ENCODE measurements around the gene RBM12.

RBM12 gene

DNA sequence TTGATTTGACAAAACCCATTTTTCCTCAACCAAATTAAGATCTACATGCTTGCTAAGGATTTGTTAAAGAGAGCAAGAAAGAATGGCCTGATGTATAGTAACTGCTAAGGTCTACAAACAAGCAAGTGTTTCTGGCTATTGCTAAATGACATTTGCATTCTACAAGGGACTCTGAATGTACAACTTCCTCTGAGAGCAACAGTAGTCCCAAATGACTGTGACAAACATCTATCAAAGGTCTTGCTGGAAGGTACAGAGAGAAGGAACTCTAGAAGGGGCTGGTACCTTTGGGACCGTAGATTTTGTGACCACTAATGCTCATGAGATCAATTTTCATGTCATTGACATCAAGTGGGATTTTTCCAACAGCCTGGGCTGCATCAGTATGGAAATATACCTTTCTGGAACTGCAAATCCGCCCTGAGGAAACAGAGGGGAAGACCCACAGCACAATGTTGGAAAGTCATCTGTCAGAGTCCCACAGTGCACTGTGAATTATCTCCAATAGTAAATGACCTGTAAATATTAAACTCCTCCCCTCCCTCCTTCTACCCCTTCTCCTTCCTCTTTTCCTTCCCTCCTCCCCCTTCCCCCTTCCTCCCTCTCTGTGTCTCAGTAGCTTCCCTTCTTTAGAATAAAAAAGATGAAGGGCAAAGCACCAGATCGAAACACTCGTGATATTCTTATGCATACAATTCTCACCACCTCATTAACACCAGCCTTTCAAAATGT lies 15.9 kb upstream of the RBM12 start:
- TF ChIP-seq TCF12 (IDR thresholded peaks at IDR 0.05; ENCODE audit: low read depth), result no peak
- TF ChIP-seq CEBPB (IDR thresholded peaks at IDR 0.05), result no peak
- TF ChIP-seq NFIC (IDR thresholded peaks at IDR 0.05), result no peak
- TF ChIP-seq FOXM1 (IDR thresholded peaks at IDR 0.05; ENCODE audit: borderline replicate concordance, low read depth), result no peak
- TF ChIP-seq, protein P1, sequence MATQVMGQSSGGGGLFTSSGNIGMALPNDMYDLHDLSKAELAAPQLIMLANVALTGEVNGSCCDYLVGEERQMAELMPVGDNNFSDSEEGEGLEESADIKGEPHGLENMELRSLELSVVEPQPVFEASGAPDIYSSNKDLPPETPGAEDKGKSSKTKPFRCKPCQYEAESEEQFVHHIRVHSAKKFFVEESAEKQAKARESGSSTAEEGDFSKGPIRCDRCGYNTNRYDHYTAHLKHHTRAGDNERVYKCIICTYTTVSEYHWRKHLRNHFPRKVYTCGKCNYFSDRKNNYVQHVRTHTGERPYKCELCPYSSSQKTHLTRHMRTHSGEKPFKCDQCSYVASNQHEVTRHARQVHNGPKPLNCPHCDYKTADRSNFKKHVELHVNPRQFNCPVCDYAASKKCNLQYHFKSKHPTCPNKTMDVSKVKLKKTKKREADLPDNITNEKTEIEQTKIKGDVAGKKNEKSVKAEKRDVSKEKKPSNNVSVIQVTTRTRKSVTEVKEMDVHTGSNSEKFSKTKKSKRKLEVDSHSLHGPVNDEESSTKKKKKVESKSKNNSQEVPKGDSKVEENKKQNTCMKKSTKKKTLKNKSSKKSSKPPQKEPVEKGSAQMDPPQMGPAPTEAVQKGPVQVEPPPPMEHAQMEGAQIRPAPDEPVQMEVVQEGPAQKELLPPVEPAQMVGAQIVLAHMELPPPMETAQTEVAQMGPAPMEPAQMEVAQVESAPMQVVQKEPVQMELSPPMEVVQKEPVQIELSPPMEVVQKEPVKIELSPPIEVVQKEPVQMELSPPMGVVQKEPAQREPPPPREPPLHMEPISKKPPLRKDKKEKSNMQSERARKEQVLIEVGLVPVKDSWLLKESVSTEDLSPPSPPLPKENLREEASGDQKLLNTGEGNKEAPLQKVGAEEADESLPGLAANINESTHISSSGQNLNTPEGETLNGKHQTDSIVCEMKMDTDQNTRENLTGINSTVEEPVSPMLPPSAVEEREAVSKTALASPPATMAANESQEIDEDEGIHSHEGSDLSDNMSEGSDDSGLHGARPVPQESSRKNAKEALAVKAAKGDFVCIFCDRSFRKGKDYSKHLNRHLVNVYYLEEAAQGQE (IDR thresholded peaks at IDR 0.05; ENCODE audit: low read depth), result no peak
- TF ChIP-seq YY1 (IDR thresholded peaks at IDR 0.05; ENCODE audit: low read depth), result no peak
- no peak for TF ChIP-seq RAD21 (IDR thresholded peaks at IDR 0.05; ENCODE audit: low read depth)
- TF ChIP-seq, protein P2, sequence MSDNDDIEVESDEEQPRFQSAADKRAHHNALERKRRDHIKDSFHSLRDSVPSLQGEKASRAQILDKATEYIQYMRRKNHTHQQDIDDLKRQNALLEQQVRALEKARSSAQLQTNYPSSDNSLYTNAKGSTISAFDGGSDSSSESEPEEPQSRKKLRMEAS (IDR thresholded peaks at IDR 0.05), result no peak
- no peak for TF ChIP-seq TAF1 (IDR thresholded peaks at IDR 0.05; ENCODE audit: low read depth)
- no peak for TF ChIP-seq EP300 (IDR thresholded peaks at IDR 0.05; ENCODE audit: borderline replicate concordance)
- no peak for TF ChIP-seq ZBTB7A (IDR thresholded peaks at IDR 0.05; ENCODE audit: low read depth)
- no peak for TF ChIP-seq EGR1 (IDR thresholded peaks at IDR 0.05)
- no peak for TF ChIP-seq USF1 (IDR thresholded peaks at IDR 0.05)
- no peak for TF ChIP-seq CREB1 (IDR thresholded peaks at IDR 0.05; ENCODE audit: low read depth)
- TF ChIP-seq TEAD4 (IDR thresholded peaks at IDR 0.05), result no peak

DNA sequence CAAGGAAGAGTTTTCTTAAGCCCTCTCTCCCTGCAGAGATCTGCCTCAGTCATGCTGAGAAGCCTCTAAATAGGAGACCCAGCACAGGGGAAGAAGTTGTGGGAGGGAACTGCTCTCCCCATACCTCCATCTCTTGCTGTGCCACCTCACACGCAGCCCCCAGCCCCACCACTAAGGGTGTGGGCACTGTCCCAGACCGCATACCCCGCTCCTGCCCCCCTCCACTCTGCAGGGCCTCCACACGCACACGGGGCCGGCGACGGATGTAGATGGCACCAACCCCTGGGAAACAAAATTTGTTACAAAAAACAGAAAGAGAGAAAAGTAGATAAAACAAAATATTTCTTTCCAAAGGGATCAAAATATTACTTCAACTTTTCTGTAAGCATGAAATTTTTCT lies 10.2 kb upstream of the RBM12 start:
- TF ChIP-seq CEBPB (IDR thresholded peaks at IDR 0.05) (no peak), FOXM1 (IDR thresholded peaks at IDR 0.05; ENCODE audit: borderline replicate concordance, low read depth) (no peak), CREB1 (IDR thresholded peaks at IDR 0.05; ENCODE audit: low read depth) (no peak), YY1 (IDR thresholded peaks at IDR 0.05; ENCODE audit: low read depth) (no peak), TCF12 (IDR thresholded peaks at IDR 0.05; ENCODE audit: low read depth) (no peak), NFIC (IDR thresholded peaks at IDR 0.05) (no peak), RAD21 (IDR thresholded peaks at IDR 0.05; ENCODE audit: low read depth) (no peak), EGR1 (IDR thresholded peaks at IDR 0.05) (no peak), EP300 (IDR thresholded peaks at IDR 0.05; ENCODE audit: borderline replicate concordance) (no peak), USF1 (IDR thresholded peaks at IDR 0.05) (no peak), ZBTB7A (IDR thresholded peaks at IDR 0.05; ENCODE audit: low read depth) (no peak), TEAD4 (IDR thresholded peaks at IDR 0.05) (no peak), TAF1 (IDR thresholded peaks at IDR 0.05; ENCODE audit: low read depth) (no peak)
- TF ChIP-seq, protein P1 (IDR thresholded peaks at IDR 0.05; ENCODE audit: low read depth), result no peak
- TF ChIP-seq, protein P2 (IDR thresholded peaks at IDR 0.05), result no peak

DNA sequence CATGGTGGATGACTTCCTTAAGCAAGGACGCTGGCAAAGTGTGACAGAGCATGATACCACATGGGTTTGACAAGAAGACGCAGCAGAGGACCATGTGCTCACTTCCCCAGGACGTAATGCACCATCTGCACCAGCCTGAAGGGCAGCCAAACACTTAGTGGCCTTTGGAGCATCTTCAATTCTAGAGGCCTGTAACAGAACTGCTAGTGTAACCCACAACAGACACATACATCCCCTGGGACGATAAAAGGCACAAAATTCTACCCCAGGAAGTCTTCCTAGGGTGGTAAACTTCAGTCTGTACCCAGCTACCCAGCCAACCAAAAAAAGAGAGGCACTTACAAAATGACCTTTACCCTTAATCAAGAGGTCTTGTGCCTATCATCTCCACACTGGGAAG lies 9.2 kb upstream of the RBM12 start:
- TF ChIP-seq ZBTB7A (IDR thresholded peaks at IDR 0.05; ENCODE audit: low read depth) (no peak), TAF1 (IDR thresholded peaks at IDR 0.05; ENCODE audit: low read depth) (no peak), NFIC (IDR thresholded peaks at IDR 0.05) (no peak), YY1 (IDR thresholded peaks at IDR 0.05; ENCODE audit: low read depth) (no peak), RAD21 (IDR thresholded peaks at IDR 0.05; ENCODE audit: low read depth) (no peak)

DNA sequence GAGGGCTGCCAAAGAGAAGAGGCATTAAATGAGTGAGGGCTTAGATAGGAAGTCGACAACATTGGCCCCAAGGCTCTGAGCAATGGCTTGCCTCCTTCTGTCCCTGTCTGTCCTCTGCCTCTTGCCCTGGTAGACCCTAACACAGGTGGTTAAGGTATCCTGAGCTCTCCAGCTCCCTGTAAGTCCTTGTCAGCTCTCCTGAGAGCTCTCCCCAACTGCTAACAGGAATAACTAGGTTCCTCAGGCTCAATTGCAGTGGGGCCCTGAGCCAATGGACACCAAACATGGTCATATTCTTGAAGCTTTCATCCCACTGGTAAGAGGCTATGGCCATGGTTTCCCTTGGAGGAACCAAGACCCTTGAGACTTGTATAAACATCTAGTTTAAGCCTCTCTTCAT lies 5.0 kb upstream of the RBM12 start:
- TF ChIP-seq CREB1 (IDR thresholded peaks at IDR 0.05; ENCODE audit: low read depth) (no peak), FOXM1 (IDR thresholded peaks at IDR 0.05; ENCODE audit: borderline replicate concordance, low read depth) (no peak), ZBTB7A (IDR thresholded peaks at IDR 0.05; ENCODE audit: low read depth) (no peak), YY1 (IDR thresholded peaks at IDR 0.05; ENCODE audit: low read depth) (no peak), TEAD4 (IDR thresholded peaks at IDR 0.05) (no peak), RAD21 (IDR thresholded peaks at IDR 0.05; ENCODE audit: low read depth) (no peak), EP300 (IDR thresholded peaks at IDR 0.05; ENCODE audit: borderline replicate concordance) (no peak), CEBPB (IDR thresholded peaks at IDR 0.05) (no peak)
- TF ChIP-seq, protein P2 (IDR thresholded peaks at IDR 0.05), result no peak
- TF ChIP-seq, protein P1 (IDR thresholded peaks at IDR 0.05; ENCODE audit: low read depth), result no peak

Measured in Ishikawa (cell line).